PC-9 (cell line): ENCODE results near the gene GAS5. TPM values are rescaled to one million over a fixed set of nuclear protein-coding genes. Genes with fewer than 3 reads are reported as not detected.
"Not testable (repeated sequence)": the region's sequence is repeated elsewhere in the genome, so short reads cannot be mapped to it uniquely, and the experiment has no call there.

ENCODE experiments used
- BruUV-seq: library from RNA; stranded (reverse); fragments of 400-500 nt; replicated peaks from 2 replicates; lab custom pipeline; 2021; lab: Mats Ljungman, UMichigan
- CTCF ChIA-PET: fragments of 300-600 bp; sonication (Branson Sonifier 250); formaldehyde crosslinking; loops from one replicate; lab custom pipeline; 2022; ENCODE audit warnings: antibody characterized with exemption; lab: Charles Lee
- POLR2A ChIA-PET: fragments of 300-600 bp; sonication (Branson Sonifier 250); formaldehyde crosslinking; loops from one replicate; lab custom pipeline; 2022; ENCODE audit warnings: antibody characterized with exemption; ENCODE audit not compliant: unreplicated experiment; lab: Charles Lee
- DNase-seq, 2 experiments: peaks; one replicate each; pipeline versions ENCODE4 v3.0.0 to v3.0.0-alpha.2; 2015 to 2022; ENCODE audit warnings: mixed read lengths in 1 of 2
- H2AFZ ChIP-seq: fragments of 200-600 bp; sonication (generic); 2 replicates; pipeline ENCODE4 v1.8.1; 2017; ENCODE audit warnings: antibody characterized with exemption
- H3F3A ChIP-seq: fragments of 200-600 bp; sonication (generic); 2 replicates; pipeline ENCODE4 v1.8.1; 2017; ENCODE audit warnings: antibody characterized with exemption, mild to moderate bottlenecking, low read depth; ENCODE audit not compliant: insufficient read depth
- H3K27ac ChIP-seq: fragments of 200-600 bp; sonication (generic); 2 replicates; pipeline ENCODE4 v1.6.1; 2016; ENCODE audit warnings: mixed run types
- H3K27me3 ChIP-seq: fragments of 200-600 bp; sonication (generic); 2 replicates; pipeline ENCODE4 v1.6.1; 2016; ENCODE audit warnings: low read depth, mixed run types; ENCODE audit not compliant: insufficient read depth
- H3K36me3 ChIP-seq: fragments of 200-600 bp; sonication (generic); 2 replicates; pipeline ENCODE4 v1.6.1; 2016; ENCODE audit warnings: low read depth, mixed run types
- H3K4me1 ChIP-seq: fragments of 200-600 bp; sonication (generic); replicated peaks from 2 replicates; pipeline ENCODE4 v1.6.1; 2016; ENCODE audit warnings: mixed run types; ENCODE audit not compliant: insufficient read depth
- H3K4me2 ChIP-seq: fragments of 200-600 bp; sonication (generic); 2 replicates; pipeline ENCODE4 v1.6.1; 2017; ENCODE audit warnings: mixed run types
- H3K4me3 ChIP-seq: fragments of 200-600 bp; sonication (generic); 2 replicates; pipeline ENCODE4 v1.6.1; 2016; ENCODE audit warnings: mixed run types
- H3K79me2 ChIP-seq: fragments of 200-600 bp; sonication (generic); 2 replicates; pipeline ENCODE4 v1.6.1; 2017; ENCODE audit warnings: low read depth, mixed run types
- H3K9me2 ChIP-seq: fragments of 200-600 bp; sonication (generic); 2 replicates; pipeline ENCODE4 v1.8.1; 2017; ENCODE audit warnings: mild to moderate bottlenecking; ENCODE audit not compliant: insufficient read depth
- H3K9me3 ChIP-seq: fragments of 200-600 bp; sonication (generic); 2 replicates; pipeline ENCODE4 v1.8.1; 2016; ENCODE audit warnings: low read depth; ENCODE audit not compliant: insufficient read depth
- H4K20me1 ChIP-seq: fragments of 200-600 bp; sonication (generic); 2 replicates; pipeline ENCODE4 v1.8.1; 2017; ENCODE audit not compliant: insufficient read depth
- EZH2 ChIP-seq: fragments of 200-600 bp; sonication (generic); IDR thresholded peaks from 2 replicates; pipeline ENCODE4 v1.8.0; 2017; ENCODE audit warnings: antibody characterized with exemption, low read depth
- intact Hi-C: fragments of 100-400 bp; cut with micrococcal nuclease; formaldehyde crosslinking; loops from one replicate; pipeline ENCODE4 v1.10.0; 2022; ENCODE audit not compliant: unreplicated experiment
- total RNA-seq: library from RNA; stranded (reverse); gene quantifications from 2 replicates; pipeline ENCODE4 v1.2.3, GENCODE V29; 2021
- TF ChIP-seq, protein P1 (sequence below): fragments of 200-600 bp; sonication (generic); conservative IDR thresholded peaks from 2 replicates; pipeline ENCODE4 v1.6.1; 2017; ENCODE audit warnings: mixed run types, antibody characterized with exemption, mild to moderate bottlenecking, moderate library complexity

GAS5 gene
- total RNA-seq, 1 experiment from 2014 or later: 234 TPM

DNA sequence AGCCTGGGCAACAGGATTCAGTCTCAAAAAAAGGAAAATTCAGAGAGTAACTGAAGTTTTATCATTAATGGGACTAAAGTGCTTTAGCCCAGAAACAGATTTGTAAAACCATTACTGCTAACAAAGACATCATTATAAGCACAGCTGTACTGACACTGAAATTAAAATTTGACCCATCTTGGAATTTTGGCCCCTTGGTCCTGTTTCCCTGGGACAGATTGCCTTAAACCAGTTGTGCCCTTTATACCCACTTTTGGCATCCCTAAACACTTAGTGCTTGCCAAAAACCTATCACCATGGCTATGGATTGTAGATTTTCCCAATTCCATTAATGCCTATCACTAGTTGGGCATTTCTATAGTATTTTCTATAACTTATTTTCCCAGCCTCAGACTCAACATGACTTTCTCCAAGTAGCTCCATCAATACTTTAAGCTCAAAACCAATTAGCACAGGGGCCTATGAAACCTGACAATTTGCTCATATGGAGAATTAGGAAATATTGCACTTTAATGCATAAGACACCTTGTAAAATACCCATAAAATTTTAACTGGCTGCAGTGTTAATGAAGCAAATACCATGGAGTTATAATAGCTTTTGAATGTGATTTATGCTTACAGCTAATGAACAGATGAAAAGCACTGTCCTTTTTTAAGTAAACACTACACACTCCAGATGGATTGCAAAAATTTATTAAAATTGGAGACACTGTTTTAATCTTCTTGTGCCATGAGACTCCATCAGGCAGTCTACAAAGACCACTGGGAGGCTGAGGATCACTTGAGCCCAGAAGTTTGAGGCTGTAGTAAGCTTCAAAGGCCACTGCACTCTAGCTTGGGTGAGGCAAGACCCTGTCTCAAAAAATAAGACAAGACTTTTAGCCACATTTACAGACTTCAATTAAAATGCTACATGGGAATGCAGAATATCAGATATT lies 4.3 kb downstream of the GAS5 start:
- H3F3A ChIP-seq: peaks cover 82% of the 10 kb centered on the region
- POLR2A ChIA-PET: interaction anchor here (0.6 to 0.7 kb wide), 4 partner anchors 38 to 356 kb away, joined by 3 to 6 read pairs (median 4); no protein-coding TSS in a partner anchor
- no peak overlapping the region for H3K4me3 ChIP-seq
- H3K4me2 ChIP-seq: peak overlapping the region; percentile 96
- H3K9me2 ChIP-seq: no peaks in the 10 kb centered on the region
- intact Hi-C loops: loop anchor here (10.0 kb wide), 2 partner anchors 211 to 1329 kb away; partner anchors contain the start of gene SUCO
- peaks cover 34% of the 10 kb centered on the region for H3K79me2 ChIP-seq
- BruUV-seq: no TSS peak
- no peaks in the 10 kb centered on the region for H3K27me3 ChIP-seq
- CTCF ChIA-PET: no interaction called here
- no peak overlapping the region for H2AFZ ChIP-seq
- peak overlapping the region; percentile 91 for H3K27ac ChIP-seq
- no peaks in the 10 kb centered on the region for H3K9me3 ChIP-seq
- H3K36me3 ChIP-seq: peaks cover 49% of the 10 kb centered on the region
- peaks cover 25% of the 10 kb centered on the region for H3K4me1 ChIP-seq
- DNase-seq: no peak
- TF ChIP-seq, protein P1, sequence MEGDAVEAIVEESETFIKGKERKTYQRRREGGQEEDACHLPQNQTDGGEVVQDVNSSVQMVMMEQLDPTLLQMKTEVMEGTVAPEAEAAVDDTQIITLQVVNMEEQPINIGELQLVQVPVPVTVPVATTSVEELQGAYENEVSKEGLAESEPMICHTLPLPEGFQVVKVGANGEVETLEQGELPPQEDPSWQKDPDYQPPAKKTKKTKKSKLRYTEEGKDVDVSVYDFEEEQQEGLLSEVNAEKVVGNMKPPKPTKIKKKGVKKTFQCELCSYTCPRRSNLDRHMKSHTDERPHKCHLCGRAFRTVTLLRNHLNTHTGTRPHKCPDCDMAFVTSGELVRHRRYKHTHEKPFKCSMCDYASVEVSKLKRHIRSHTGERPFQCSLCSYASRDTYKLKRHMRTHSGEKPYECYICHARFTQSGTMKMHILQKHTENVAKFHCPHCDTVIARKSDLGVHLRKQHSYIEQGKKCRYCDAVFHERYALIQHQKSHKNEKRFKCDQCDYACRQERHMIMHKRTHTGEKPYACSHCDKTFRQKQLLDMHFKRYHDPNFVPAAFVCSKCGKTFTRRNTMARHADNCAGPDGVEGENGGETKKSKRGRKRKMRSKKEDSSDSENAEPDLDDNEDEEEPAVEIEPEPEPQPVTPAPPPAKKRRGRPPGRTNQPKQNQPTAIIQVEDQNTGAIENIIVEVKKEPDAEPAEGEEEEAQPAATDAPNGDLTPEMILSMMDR: no peak
- TF ChIP-seq EZH2: no peak
- peaks cover 52% of the 10 kb centered on the region for H4K20me1 ChIP-seq

DNA sequence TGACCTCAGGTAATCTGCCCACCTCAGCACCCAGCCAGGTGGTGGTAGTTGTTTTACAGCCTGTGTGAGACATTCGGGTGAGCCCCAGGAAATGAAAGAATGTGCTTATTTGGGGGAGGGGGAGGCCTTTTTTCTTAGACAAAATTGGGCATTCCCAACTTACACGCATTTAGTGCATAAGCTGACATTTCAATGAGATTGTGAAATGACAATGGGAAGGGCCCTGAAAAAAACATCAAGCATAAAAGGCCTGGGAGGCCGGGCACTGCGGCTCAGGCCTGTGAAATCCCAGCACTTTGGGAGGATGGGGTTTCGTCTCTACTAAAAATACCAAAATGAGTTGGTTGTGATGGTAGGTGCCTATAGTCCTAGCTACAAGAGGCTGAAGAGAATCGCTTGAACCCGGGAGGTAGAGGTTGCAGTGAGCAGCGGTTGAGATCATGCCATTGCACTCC lies 5.0 kb downstream of the GAS5 start:
- H3K27ac ChIP-seq: peak overlapping the region; percentile 91
- ChIA-PET POLR2A (no interaction called here), CTCF (no interaction called here)
- H3K9me2 ChIP-seq: no peaks in the 10 kb centered on the region
- H3K79me2 ChIP-seq: peaks cover 34% of the 10 kb centered on the region
- peaks cover 82% of the 10 kb centered on the region for H3F3A ChIP-seq
- no peaks in the 10 kb centered on the region for H3K9me3 ChIP-seq
- intact Hi-C loops: loop anchor here (10.0 kb wide), 2 partner anchors 212 to 1328 kb away; partner anchors contain the start of gene SUCO
- no TSS peak for BruUV-seq
- peaks cover 52% of the 10 kb centered on the region for H4K20me1 ChIP-seq
- H2AFZ ChIP-seq: no peak overlapping the region
- H3K4me1 ChIP-seq: peaks cover 25% of the 10 kb centered on the region
- no peak for TF ChIP-seq EZH2
- TF ChIP-seq, protein P1: no peak
- no peak overlapping the region for H3K4me2 ChIP-seq
- H3K36me3 ChIP-seq: peaks cover 50% of the 10 kb centered on the region
- no peak for DNase-seq
- no peaks in the 10 kb centered on the region for H3K27me3 ChIP-seq
- H3K4me3 ChIP-seq: no peak overlapping the region

DNA sequence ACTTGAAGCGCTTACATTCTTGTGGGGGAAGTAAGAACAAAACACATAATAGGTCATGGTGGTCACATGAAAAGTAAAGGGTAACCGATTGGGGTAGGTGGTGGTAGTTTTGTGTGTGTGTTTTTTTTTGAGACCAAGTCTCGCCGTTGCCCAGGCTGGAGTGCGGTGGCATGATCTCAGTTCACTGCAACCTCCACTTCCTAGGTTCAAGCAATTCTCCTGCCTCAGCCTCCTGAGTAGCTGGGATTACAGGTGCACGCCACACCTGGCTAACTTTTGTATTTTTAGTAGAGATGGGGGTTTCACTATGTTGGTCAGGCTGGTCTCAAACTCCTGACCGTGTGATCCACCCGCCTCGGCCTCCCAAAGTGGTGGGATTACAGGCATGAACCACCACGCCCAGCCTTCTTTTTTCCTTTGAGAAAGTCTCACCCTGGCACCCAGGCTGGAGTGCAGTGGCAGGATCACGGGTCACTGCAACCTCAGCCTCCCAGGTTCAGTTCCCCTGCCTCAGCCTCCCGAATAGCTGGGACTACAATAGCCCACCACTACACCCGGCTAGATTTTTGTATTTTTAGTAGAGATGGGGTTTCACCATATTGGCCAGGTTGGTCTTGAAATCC lies 5.5 kb downstream of the GAS5 start:
- H3K4me3 ChIP-seq, POLR2A ChIA-PET, CTCF ChIA-PET, H3K9me2 ChIP-seq, DNase-seq, H2AFZ ChIP-seq, BruUV-seq, H3K4me2 ChIP-seq, H3K27me3 ChIP-seq, H3K9me3 ChIP-seq: not testable (repeated sequence)
- Histone ChIP-seq H3F3A (peaks cover 77% of the 10 kb centered on the region), H3K79me2 (peaks cover 29% of the 10 kb centered on the region), H3K4me1 (peaks cover 25% of the 10 kb centered on the region), H3K36me3 (peaks cover 49% of the 10 kb centered on the region), H3K27ac (peak overlapping the region; percentile 91), H4K20me1 (peaks cover 52% of the 10 kb centered on the region)
- intact Hi-C loops: loop anchor here (10.0 kb wide), 2 partner anchors 213 to 1327 kb away; partner anchors contain the start of gene SUCO
